Immature natural killer cell (primary cell): Measurements from ENCODE around the gene FGFRL1. TPM values are rescaled to one million over a fixed set of nuclear protein-coding genes. Genes with fewer than 3 reads are reported as not detected.
A peak's percentile ranks its signal among the peaks of the same experiment; 100 is the strongest.

ENCODE experiments used
- DNase-seq, 3 donors: peaks; one replicate each; pipeline ENCODE4 v3.0.0; 2022; ENCODE audit warnings: mixed read lengths in 1 of 3
- H3K27ac Mint-ChIP-seq, 6 donors: one replicate each; pipeline ENCODE4 v1.8.0; 2020; ENCODE audit warnings: mixed read lengths in 6 of 6, mild to moderate bottlenecking in 5 of 6, inconsistent platforms in 4 of 6, moderate library complexity in 3 of 6
- H3K27me3 Mint-ChIP-seq, 3 donors: one replicate each; pipeline ENCODE4 v1.8.0; 2020 to 2021; ENCODE audit warnings: low read depth in 3 of 3, mild to moderate bottlenecking in 3 of 3, mixed read lengths in 3 of 3, moderate library complexity in 3 of 3, inconsistent platforms in 1 of 3
- H3K36me3 Mint-ChIP-seq, 3 donors: one replicate each; pipeline ENCODE4 v1.8.0; 2020; ENCODE audit warnings: mixed read lengths in 3 of 3, inconsistent platforms in 2 of 3, mild to moderate bottlenecking in 2 of 3
- H3K4me1 Mint-ChIP-seq, 2 donors: one replicate each; pipeline ENCODE4 v1.8.0; 2020; ENCODE audit warnings: inconsistent platforms in 2 of 2, mild to moderate bottlenecking in 2 of 2, mixed read lengths in 2 of 2, moderate library complexity in 1 of 2
- H3K4me3 Mint-ChIP-seq, 5 donors: one replicate each; pipeline ENCODE4 v1.8.0; 2020; ENCODE audit warnings: mild to moderate bottlenecking in 5 of 5, mixed read lengths in 5 of 5, inconsistent platforms in 3 of 5, moderate library complexity in 3 of 5
- H3K9me3 Mint-ChIP-seq, 6 donors: one replicate each; pipeline ENCODE4 v1.8.0; 2020; ENCODE audit warnings: mild to moderate bottlenecking in 6 of 6, mixed read lengths in 6 of 6, inconsistent platforms in 4 of 6, moderate library complexity in 3 of 6
- polyA plus RNA-seq, 3 donors: library from polyadenylated mRNA; unstranded; fragments of 300-500 nt; fragmentation: Illumina TruSeq; gene quantifications; one replicate each; pipeline ENCODE4 v1.2.3, GENCODE V29; 2021

The FGFRL1 gene
- polyA plus RNA-seq, 3 donors from 2014 or later = 0.19 to 0.30 TPM; not detected in 1

DNA sequence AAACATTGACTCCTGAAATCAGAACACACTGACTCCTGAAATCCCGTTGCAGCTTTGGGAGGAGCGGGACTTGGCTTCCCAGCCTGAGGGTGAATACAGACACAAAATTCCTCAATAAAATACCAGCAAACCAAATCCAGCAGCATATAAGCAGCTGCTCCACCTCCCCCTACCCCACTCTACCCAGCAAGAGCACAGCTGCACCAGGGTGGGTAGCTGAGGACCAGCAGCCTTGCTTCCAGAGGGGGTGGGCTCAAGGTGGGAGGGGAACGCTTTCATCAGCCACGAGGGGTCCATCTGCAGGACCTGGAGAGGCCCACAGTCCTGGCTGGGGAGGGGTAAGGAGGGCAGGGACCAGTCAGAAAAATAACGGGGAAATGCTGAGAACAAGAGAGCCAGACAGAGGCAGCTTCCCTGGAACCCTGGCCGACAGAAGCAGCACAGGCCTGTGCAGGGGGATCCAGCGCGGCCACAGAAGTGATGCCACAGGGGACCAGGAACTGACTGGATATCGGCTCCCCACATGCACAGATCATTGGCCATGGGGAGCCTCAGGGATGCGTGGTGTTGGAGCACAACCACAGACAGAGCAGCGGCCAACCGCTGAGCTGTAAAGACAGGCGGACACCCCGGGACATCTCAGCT, 49.8 kb downstream of the FGFRL1 start:
- Mint-ChIP-seq H3K36me3 (no peaks in the 10 kb centered on the region), H3K9me3 (no peaks in the 10 kb centered on the region), H3K27ac (peak overlapping the region in 4 of 6 donors; percentile 13 to 41 (median 38)), H3K4me3 (no peak overlapping the region), H3K4me1 (peaks cover 2 to 3% of the 10 kb centered on the region in 2 donors), H3K27me3 (peaks cover 8 to 10% (median 8%) of the 10 kb centered on the region in 3 donors)
- DNase-seq = no peak

DNA sequence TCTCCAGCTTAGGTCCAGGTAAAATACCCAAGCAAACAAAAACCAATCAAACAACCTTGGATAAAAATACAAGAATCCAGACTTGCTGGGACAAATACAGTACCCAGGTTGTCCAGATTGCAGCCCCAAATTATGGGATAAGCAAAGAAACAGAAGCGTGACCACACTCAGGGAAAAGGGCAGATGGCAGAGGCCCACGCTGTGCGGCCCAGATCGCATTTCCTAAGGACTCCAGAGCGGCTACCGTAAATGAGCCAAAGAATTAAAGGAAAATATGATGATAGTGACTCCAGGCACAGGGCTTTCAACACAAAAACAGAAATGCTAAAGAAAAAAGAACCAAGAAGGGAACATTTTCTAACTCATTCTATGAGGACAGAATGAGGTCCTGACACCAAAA, 50.3 kb downstream of the FGFRL1 start:
- Mint-ChIP-seq H3K27me3 (peaks cover 8 to 9% (median 8%) of the 10 kb centered on the region in 3 donors), H3K9me3 (no peaks in the 10 kb centered on the region), H3K4me3 (no peak overlapping the region), H3K4me1 (no peaks in the 10 kb centered on the region), H3K27ac (peak overlapping the region in 2 of 6 donors; percentile 29 to 42), H3K36me3 (no peaks in the 10 kb centered on the region)
- DNase-seq = no peak

DNA sequence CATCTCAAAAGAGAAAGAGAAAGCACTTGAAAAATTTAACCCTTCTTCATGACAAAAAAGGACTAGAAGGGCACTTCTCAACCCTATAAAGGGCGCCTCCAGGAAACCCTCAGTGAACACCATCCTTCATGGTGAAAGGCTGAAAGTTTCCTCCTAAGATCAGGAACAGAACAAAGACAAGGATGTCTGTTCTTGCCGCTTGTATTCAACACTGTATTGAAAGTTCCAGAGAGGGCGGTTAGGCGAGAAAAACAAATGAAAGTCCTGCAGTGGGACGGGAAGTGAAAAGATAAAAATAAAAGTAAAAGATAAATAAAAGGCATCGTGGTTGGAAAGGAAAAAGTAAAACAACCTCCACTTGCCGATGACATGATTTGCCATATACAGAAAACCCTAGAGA, 51.0 kb downstream of the FGFRL1 start:
- no peak for DNase-seq
- Mint-ChIP-seq H3K27me3 (peaks cover 8 to 9% (median 9%) of the 10 kb centered on the region in 3 donors), H3K36me3 (no peaks in the 10 kb centered on the region), H3K4me1 (no peaks in the 10 kb centered on the region), H3K4me3 (no peak overlapping the region), H3K27ac (peak overlapping the region in 3 of 6 donors; percentile 4 to 42 (median 29)), H3K9me3 (no peaks in the 10 kb centered on the region)

DNA sequence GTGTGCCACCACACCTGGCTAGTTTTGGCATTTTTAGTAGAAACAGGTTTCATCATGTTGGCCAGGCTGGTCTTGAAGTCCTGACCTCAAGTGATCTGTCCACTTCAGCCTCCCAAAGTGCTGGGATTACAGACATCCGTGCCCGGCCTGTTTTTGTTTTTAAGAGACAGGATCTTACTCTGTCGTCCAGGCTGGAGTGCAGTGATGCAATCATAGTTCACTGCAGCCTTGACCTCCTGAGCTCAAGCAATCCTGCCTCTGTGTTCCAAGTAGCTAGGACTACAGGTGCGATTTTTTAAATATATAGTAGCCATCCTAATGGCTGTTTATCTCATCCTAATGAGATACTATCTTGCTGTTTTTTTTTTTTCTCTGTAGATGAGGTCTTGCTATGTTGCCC, 54.3 kb downstream of the FGFRL1 start:
- Mint-ChIP-seq H3K4me1 (no peaks in the 10 kb centered on the region), H3K9me3 (no peaks in the 10 kb centered on the region), H3K27ac (no peak overlapping the region), H3K36me3 (no peaks in the 10 kb centered on the region), H3K27me3 (peaks cover 9 to 13% (median 12%) of the 10 kb centered on the region in 3 donors), H3K4me3 (no peak overlapping the region)
- no peak for DNase-seq

DNA sequence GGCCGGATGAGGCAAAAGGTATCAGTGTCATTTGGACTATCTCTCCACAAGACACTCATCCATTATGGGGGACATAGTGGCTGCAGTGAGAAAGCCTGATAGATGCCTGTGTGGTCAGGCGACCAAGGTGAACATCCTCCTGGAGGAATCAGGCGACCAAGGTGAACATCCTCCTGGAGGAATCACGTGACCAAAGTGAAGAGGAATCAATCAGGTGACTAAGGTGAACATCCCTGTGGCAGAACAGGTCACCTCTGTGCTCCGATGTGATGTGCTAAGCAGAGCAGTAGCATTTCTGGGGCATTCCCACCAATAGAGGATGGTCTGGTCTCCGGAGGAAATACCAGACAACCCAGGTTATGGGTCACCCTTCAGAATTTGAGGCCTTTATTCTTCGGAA, 58.0 kb downstream of the FGFRL1 start:
- H3K9me3 Mint-ChIP-seq = no peaks in the 10 kb centered on the region
- no peaks in the 10 kb centered on the region for H3K36me3 Mint-ChIP-seq
- H3K27ac Mint-ChIP-seq = peak overlapping the region in 1 of 6 donors; percentile 50
- no peak overlapping the region for H3K4me3 Mint-ChIP-seq
- DNase-seq = no peak
- H3K4me1 Mint-ChIP-seq = peaks cover 3 to 13% of the 10 kb centered on the region in 2 donors
- H3K27me3 Mint-ChIP-seq = peaks cover 11 to 20% (median 14%) of the 10 kb centered on the region in 3 donors

DNA sequence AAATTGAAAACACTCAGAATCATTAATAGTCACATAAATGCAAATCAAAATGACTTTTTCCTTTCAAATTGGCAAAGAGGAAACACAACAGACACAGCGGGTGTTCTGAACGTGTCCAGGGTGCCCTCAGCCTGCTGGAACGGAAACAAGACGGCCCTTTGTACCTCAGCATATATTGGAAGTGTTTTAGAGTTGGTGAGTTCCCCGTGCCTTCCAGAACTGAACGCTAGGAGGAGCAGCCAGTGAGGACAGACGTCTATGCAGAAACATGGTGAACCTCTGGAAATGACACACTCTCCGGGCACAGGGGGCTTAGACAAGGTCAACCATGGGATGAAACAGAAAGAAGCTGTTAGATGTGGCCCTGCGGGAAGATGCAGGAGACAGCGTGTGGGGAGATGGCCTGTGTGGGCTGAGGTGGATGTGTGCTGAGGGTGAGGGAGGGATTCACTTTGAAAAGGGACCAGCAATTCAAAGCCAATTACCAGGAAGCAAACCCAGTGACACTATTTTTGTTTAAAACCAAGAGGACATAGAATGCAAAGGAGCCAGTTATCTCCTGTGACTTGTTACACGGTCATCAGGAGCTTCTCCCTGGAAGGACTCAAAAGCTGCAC, 61.5 kb downstream of the FGFRL1 start:
- peak; percentile 52 to 54 (median 53) for DNase-seq
- Mint-ChIP-seq H3K27me3 (peaks cover 7 to 17% (median 9%) of the 10 kb centered on the region in 3 donors), H3K36me3 (no peaks in the 10 kb centered on the region), H3K4me1 (peaks cover 3 to 13% of the 10 kb centered on the region in 2 donors), H3K4me3 (no peak overlapping the region), H3K9me3 (no peaks in the 10 kb centered on the region), H3K27ac (peak overlapping the region in 5 of 6 donors; percentile 15 to 91 (median 77))

DNA sequence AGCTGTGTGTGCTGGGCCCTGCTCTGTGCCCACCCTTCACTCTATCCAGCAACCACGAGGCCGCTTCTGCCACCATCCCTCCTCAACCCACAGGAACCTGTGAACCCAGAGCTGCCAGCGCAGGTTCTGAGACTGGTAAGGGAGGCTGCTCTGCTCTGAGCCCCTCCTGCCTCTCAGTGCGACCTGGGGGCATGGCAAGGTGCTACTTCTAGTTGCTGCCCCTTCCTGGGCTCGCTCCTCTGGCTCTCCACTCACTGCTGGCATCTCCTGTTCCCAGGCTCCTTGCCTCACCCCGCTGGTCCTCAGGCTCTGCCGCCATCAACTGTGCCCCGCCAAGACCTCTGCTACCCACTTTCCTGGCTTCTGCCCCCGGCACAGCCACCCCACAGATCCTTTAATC, 62.7 kb downstream of the FGFRL1 start:
- no peak for DNase-seq
- Mint-ChIP-seq H3K4me3 (no peak overlapping the region), H3K27me3 (peaks cover 9 to 17% (median 9%) of the 10 kb centered on the region in 3 donors), H3K4me1 (peaks cover 3 to 13% of the 10 kb centered on the region in 2 donors), H3K27ac (peak overlapping the region in 2 of 6 donors; percentile 47 to 81), H3K36me3 (no peaks in the 10 kb centered on the region), H3K9me3 (no peaks in the 10 kb centered on the region)

DNA sequence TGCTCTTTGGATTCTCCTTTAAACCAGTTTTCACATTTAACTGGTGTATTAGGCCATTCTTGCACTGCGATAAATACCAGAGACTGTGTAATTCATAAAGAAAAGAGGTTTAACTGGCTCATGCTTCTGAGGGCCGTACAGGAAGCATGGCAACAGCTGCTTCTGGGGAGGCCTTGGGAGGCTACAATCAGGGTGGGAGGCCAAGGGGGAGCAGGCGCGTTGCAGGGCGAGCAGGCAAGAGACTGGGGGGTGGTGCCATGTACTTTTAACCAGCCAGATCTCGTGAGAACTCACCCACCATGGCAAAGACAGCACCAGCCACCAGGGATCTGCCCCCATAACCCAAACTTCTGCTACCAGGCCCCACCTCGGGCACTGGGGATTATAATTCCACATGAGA, 63.8 kb downstream of the FGFRL1 start:
- peaks cover 3 to 13% of the 10 kb centered on the region in 2 donors for H3K4me1 Mint-ChIP-seq
- no peak for DNase-seq
- H3K4me3 Mint-ChIP-seq = no peak overlapping the region
- no peaks in the 10 kb centered on the region for H3K9me3 Mint-ChIP-seq
- no peaks in the 10 kb centered on the region for H3K36me3 Mint-ChIP-seq
- H3K27me3 Mint-ChIP-seq = peaks cover 7 to 15% (median 11%) of the 10 kb centered on the region in 3 donors
- peak overlapping the region in 1 of 6 donors; percentile 47 for H3K27ac Mint-ChIP-seq

DNA sequence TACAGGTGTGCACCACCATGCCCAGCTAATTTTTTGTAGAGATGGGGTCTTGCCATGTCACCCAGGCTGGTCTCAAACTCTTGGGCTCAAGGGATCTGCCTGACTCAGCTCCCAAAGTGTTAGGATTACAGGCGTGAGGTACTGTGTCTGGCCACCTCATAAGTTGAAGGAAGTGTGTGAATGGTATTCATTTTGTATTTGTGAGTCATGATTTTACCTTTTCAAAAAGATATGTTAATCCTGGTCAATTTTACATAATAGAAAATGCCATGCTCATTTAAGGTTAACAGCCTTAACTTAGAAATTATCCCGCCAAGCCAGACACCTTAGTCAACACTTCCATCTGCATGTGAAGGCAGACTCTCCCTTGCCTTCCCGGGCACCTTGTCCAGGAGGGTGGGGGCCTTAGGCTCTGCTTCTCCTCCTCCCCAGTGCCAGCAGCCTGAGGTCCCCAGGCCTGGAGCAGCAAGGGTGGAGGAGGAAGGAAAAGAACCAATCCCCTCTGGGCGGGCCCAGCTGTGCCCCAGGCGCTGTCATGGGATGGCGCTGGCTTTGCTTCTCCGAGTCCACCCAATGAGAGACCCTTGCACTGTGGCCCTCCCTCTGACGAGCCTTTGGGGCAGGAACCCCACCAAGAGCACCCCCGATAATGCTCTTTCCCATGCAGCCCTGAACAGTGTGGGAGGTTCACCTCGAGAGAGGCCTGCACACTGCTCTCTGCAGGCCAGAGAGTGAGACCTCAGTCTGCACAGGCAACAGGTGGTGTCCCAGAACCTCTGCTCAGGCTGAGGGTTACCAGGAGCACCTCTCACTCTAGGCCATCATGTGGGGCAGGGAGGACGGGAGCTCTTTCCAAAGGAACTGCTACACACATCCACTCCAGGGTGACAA, 64.6 kb downstream of the FGFRL1 start:
- peaks cover 3 to 13% of the 10 kb centered on the region in 2 donors for H3K4me1 Mint-ChIP-seq
- no peak overlapping the region for H3K4me3 Mint-ChIP-seq
- no peaks in the 10 kb centered on the region for H3K36me3 Mint-ChIP-seq
- peaks cover 0 to 2% (median 0%) of the 10 kb centered on the region in 6 donors for H3K9me3 Mint-ChIP-seq
- DNase-seq = no peak
- no peak overlapping the region for H3K27ac Mint-ChIP-seq
- H3K27me3 Mint-ChIP-seq = peaks cover 5 to 16% (median 13%) of the 10 kb centered on the region in 3 donors

Other genes starting within 250 kb of the FGFRL1 start
- gene CPLX1, start 185.5 kb upstream of the FGFRL1 start, polyA plus RNA-seq = not detected
- 100 to 1,000 TPM in 1 of 3 donors, 10 to 100 TPM in 2; 49.4 to 119 (median 52.2) TPM for gene GAK, start 79.3 kb upstream of the FGFRL1 start, polyA plus RNA-seq
- 10 to 100 TPM; 13.9 to 41.6 (median 28.7) TPM for gene TMEM175, start 79.2 kb upstream of the FGFRL1 start, polyA plus RNA-seq
- 10 to 100 TPM; 12.1 to 24.0 (median 14.0) TPM for gene DGKQ, start 38.1 kb upstream of the FGFRL1 start, polyA plus RNA-seq
- 10 to 100 TPM in 1 of 3 donors, 1 to 10 TPM in 2; 5.6 to 12.2 (median 6.3) TPM for gene IDUA, start 24.6 kb upstream of the FGFRL1 start, polyA plus RNA-seq
- gene SLC26A1, start 18.2 kb upstream of the FGFRL1 start, polyA plus RNA-seq = under 1 TPM in 2 of 3 donors, not detected in 1; 0.52 to 0.77 TPM
- 1 to 10 TPM in 2 of 3 donors, not detected in 1; 1.3 to 2.4 TPM for gene RNF212, start 101.9 kb downstream of the FGFRL1 start, polyA plus RNA-seq
- 1,000 to 10,000 TPM in 2 of 3 donors, 100 to 1,000 TPM in 1; 603 to 1,685 (median 1,079) TPM for gene SPON2, start 161.0 kb downstream of the FGFRL1 start, polyA plus RNA-seq
- 100 to 1,000 TPM in 1 of 3 donors, 10 to 100 TPM in 2; 72.1 to 110 (median 77.7) TPM for gene CTBP1, start 237.5 kb downstream of the FGFRL1 start, polyA plus RNA-seq